ENCODE results near the gene COG6. TPM values are rescaled to one million over a fixed set of nuclear protein-coding genes. Genes with fewer than 3 reads are reported as not detected.

Gene COG6
- total RNA-seq, 1 donor from 2014 or later, result 13.8 TPM

DNA sequence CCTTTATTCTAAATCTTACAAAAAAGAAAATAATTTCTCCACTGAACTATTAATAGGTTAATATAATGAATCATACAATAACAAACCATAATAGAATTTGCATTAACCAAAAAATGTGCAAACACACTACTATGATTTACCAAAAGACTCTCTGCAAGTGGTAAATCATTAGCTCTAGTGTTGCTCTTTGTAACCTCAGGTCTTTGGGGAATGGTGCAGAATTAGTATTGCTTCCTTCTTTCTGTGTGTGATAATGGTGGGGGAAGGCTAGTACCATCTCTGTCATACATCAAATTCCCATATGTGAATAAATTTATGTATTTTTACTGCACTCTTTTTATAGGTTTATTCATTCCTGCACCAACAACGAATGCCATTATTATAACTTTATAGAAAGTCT is 105.1 kb downstream of the COG6 start:
- no peaks in the 10 kb centered on the region for H3K27me3 ChIP-seq (ENCODE audit: control insufficient read depth, insufficient read depth, low read length)
- H3K4me3 ChIP-seq (ENCODE audit: low read depth, low read length), result no peak overlapping the region
- H3K36me3 ChIP-seq (ENCODE audit: control insufficient read depth, insufficient read depth, low read length), result no peaks in the 10 kb centered on the region
- TF ChIP-seq, protein P1, sequence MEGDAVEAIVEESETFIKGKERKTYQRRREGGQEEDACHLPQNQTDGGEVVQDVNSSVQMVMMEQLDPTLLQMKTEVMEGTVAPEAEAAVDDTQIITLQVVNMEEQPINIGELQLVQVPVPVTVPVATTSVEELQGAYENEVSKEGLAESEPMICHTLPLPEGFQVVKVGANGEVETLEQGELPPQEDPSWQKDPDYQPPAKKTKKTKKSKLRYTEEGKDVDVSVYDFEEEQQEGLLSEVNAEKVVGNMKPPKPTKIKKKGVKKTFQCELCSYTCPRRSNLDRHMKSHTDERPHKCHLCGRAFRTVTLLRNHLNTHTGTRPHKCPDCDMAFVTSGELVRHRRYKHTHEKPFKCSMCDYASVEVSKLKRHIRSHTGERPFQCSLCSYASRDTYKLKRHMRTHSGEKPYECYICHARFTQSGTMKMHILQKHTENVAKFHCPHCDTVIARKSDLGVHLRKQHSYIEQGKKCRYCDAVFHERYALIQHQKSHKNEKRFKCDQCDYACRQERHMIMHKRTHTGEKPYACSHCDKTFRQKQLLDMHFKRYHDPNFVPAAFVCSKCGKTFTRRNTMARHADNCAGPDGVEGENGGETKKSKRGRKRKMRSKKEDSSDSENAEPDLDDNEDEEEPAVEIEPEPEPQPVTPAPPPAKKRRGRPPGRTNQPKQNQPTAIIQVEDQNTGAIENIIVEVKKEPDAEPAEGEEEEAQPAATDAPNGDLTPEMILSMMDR (IDR thresholded peaks at IDR 0.05; ENCODE audit: insufficient read depth, low read length, poor library complexity, severe bottlenecking), result no peak
- no peak for DNase-seq (ENCODE audit: low read depth)

DNA sequence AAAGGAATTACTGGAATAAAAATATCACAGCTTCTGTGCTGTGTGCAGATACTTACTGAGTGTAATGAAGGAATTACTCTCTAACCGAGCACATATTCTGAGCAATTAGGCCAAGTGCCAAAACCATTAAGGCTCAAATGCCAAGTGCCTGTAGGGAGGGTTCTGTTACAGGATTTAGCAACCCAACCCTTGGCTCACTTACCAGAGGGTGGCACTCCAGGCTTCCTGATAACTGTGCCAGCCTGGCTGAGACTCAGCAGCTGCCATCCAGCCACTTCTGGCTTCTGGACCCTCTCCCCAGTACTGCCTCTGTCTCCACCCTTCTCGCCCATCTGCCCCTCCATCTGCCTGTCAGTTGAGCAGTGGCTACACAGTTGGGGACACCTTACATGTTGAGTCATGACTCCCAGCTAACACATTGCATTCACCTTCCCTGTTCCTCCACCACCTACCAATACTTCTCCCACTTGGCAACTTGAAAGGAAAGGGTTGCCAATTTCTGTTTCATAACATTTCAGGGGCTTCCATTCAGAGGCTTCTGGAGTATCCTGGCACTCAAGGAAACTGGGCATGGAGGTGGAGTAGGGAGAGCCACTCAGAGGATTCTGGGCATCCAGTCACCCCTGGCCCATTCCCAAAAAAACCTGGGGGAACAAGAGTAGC is 110.5 kb downstream of the COG6 start:
- no peak for DNase-seq (ENCODE audit: low read depth)
- TF ChIP-seq, protein P1 (IDR thresholded peaks at IDR 0.05; ENCODE audit: insufficient read depth, low read length, poor library complexity, severe bottlenecking), result peak; percentile 40
- H3K4me3 ChIP-seq (ENCODE audit: low read depth, low read length), result no peak overlapping the region
- H3K36me3 ChIP-seq (ENCODE audit: control insufficient read depth, insufficient read depth, low read length), result no peaks in the 10 kb centered on the region
- no peaks in the 10 kb centered on the region for H3K27me3 ChIP-seq (ENCODE audit: control insufficient read depth, insufficient read depth, low read length)

DNA sequence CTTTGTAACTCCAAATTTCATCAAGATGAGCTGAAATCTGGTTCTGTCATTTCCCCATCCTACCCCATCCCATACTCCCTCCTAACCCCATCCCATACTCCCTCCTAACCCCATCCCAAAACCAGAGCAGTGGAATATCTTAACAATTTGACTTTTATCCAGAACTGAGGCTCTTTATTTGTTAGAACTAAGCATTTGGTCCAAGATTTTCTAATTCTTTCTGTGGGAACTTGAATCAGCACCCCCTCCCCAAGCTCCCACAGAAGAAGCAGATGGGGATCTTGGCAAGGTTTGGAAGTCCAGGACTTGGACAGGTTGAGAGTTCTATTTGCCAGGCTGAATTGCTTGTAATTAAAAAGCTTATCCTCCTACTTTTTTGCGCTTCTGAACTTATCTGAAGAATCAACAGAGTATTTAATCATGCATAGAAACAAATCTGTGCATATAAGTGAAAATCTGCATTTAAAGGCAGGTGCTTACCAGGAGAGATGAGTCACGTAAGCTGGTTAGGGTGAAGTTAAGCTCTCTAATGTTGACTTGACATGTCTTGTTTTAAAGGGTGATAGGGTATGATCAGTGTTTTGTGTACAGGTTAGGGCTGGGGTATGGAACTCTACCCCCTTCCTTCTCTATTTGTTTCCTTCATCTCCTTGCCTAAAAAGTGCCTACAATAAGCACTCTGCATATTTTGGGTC is 111.1 kb downstream of the COG6 start:
- Histone ChIP-seq H3K36me3 (ENCODE audit: control insufficient read depth, insufficient read depth, low read length) (no peaks in the 10 kb centered on the region), H3K27me3 (ENCODE audit: control insufficient read depth, insufficient read depth, low read length) (no peaks in the 10 kb centered on the region), H3K4me3 (ENCODE audit: low read depth, low read length) (no peak overlapping the region)
- DNase-seq (ENCODE audit: low read depth), result no peak
- TF ChIP-seq, protein P1 (IDR thresholded peaks at IDR 0.05; ENCODE audit: insufficient read depth, low read length, poor library complexity, severe bottlenecking), result no peak

DNA sequence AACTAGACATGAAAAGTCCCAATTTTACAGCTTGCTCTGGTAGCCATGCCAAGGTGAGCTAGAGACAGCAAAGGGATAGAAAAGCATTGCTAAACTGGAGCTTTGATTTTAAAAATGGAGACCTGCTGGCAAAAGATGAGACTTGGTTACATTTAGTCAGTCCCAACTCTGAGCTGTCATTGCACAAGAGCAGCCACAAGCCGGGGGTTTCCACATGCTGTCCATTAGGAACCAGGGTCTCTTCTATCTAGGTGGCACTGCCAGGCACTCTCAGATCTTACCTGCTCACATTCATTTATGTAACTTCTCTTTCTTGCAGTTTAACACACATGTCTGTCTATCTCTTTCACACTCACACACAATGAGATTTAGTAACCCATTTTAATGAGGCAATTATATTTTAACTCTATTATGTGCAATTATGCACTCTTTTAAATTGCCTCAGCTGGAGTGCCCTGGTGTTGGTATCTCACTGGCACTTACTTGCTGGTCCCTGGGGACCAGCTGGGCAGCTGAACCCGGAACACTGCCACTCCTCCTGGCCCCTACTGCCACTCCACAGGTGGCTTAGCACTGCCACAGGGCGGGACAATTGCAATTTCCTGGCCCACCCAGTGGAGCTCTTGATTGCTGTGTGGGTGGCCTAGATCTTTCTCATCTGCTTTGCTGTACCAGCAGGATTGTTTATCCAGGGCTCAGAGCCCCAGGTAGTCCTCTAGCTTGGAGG is 112.5 kb downstream of the COG6 start:
- H3K27me3 ChIP-seq (ENCODE audit: control insufficient read depth, insufficient read depth, low read length), result no peaks in the 10 kb centered on the region
- no peak overlapping the region for H3K4me3 ChIP-seq (ENCODE audit: low read depth, low read length)
- H3K36me3 ChIP-seq (ENCODE audit: control insufficient read depth, insufficient read depth, low read length), result no peaks in the 10 kb centered on the region
- DNase-seq (ENCODE audit: low read depth), result no peak
- TF ChIP-seq, protein P1 (IDR thresholded peaks at IDR 0.05; ENCODE audit: insufficient read depth, low read length, poor library complexity, severe bottlenecking), result no peak

DNA sequence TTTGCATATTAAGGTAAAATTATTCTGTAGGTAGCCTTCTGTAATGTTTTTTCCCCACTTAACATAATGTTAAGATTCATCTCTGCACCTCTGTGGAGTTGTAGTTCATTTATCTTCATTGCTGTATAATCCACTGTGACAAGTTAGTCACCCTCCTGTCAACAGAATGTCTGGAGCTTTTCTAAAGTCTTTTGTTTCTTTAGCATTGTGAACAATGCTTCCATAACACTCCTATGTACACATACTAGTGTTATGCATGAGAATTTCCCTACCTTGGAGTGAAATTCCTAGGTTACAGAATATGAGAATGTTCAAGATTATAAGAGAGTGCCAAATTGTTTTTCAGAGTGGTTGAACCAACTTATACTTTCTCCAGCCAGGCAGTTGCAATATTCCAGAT is 113.5 kb downstream of the COG6 start:
- DNase-seq (ENCODE audit: low read depth), result no peak
- Histone ChIP-seq H3K27me3 (ENCODE audit: control insufficient read depth, insufficient read depth, low read length) (no peaks in the 10 kb centered on the region), H3K36me3 (ENCODE audit: control insufficient read depth, insufficient read depth, low read length) (no peaks in the 10 kb centered on the region), H3K4me3 (ENCODE audit: low read depth, low read length) (no peak overlapping the region)
- TF ChIP-seq, protein P1 (IDR thresholded peaks at IDR 0.05; ENCODE audit: insufficient read depth, low read length, poor library complexity, severe bottlenecking), result no peak

Data from kidney epithelial cell (primary cell).